ENCODE measurements around the gene CSTPP1.

GRCh38 chr11:47131136-47131535 lies 194.6 kb downstream of the CSTPP1 start:
- TF ChIP-seq POLR2A (IDR thresholded peaks at IDR 0.05) (no peak), CTCF (IDR thresholded peaks at IDR 0.05) (no peak)

Measured in gastroesophageal sphincter (tissue), 3 donors.